HPDE6-E6E7 (cell line): ENCODE measurements around the gene SPOCK3.
"Not testable (repeated sequence)": the region's sequence is repeated elsewhere in the genome, so short reads cannot be mapped to it uniquely, and the experiment has no call there.

Experiments used
- DNase-seq: peaks from one replicate; pipeline ENCODE4 v3.0.0; 2011; ENCODE audit warnings: missing footprints; ENCODE audit errors: extremely low spot score

SPOCK3 gene

GRCh38 chr4:167234316-167234881 is at the start of gene SPOCK3:
SPOCK3 (minus strand) TSS chr4:167234494.
- DNase-seq = peak; percentile 29

GRCh38 chr4:167282171-167282864 is 48.0 kb upstream of the SPOCK3 start:
- peak; percentile 55 for DNase-seq

DNA sequence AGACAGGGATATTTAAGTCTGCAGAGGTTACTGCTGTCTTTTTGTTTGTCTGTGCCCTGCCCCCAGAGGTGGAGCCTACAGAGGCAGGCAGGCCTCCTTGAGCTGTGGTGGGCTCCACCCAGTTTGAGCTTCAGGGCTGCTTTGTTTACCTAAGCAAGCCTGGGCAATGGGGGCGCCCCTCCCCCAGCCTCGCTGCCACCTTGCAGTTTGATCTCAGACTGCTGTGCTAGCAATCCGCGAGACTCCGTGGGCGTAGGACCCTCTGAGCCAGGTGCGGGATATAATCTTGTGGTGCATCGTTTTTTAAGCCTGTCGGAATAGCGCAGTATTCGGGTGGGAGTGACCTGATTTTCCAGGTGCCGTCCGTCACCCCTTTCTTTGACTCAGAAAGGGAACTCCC is 47.3 kb upstream of the SPOCK3 start:
- not testable (repeated sequence) for DNase-seq

DNA sequence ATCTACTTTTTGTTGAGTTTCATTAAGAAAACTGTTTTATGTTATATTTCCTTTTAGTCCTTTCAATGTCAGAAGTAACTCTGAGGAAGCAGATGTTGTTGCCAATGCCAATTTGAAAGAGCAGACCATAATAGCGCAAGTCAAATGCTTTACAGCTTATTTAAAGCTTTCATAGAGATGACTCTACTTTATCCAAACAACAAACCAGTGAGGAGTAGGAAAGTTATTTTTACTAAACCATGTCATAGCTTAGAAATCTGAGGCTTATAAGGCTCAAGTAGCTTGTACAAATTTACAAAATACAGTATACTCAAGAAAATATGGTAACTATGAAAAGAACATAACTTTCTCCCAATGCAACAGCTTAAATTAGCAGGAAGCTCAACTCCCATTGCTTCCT is 40.1 kb upstream of the SPOCK3 start:
- no peak for DNase-seq

DNA sequence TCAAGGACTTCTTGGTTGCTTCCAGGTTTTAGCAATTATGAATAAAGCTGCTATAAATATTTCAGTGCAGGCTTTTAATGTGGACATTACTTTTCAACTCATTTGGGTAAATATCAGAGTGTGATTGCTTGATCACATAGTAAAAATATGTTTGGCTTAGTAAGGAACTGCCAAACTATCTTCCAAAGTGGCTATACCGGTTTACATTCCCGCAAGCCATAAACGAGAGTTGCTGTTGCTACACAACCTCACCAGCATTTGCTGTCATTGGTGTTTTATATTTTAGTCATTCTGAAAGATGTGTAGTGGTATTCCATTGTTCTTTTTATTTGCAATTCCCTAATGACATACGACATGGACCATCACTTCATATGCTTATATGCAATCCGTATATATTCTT is 30.9 kb upstream of the SPOCK3 start:
- DNase-seq = no peak

- DNase-seq = no peak
These were observed 14.0 kb upstream of the SPOCK3 start for GRCh38 chr4:167248271-167248670.

GRCh38 chr4:167239627-167240026 is 5.3 kb upstream of the SPOCK3 start:
- no peak for DNase-seq

DNA sequence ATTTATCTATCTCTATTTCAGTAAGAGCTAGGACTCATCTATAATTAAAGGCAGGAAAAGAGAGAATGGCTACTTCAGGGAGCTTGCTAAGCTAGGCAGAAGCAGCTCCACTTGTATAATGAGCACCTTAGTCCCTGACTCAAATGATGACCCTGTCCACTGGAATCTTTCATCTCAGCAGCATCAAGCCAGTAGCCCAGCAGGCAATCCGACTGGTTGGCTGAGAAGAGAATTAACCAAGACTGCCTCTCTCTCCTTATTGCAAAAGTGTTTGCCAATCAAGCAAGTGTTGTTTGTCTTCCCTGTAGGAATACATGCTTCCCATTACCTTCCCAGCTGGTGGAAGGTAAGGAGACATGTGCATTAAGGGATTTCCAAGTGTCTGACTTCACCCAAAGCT is 3.9 kb upstream of the SPOCK3 start:
- no peak for DNase-seq

DNA sequence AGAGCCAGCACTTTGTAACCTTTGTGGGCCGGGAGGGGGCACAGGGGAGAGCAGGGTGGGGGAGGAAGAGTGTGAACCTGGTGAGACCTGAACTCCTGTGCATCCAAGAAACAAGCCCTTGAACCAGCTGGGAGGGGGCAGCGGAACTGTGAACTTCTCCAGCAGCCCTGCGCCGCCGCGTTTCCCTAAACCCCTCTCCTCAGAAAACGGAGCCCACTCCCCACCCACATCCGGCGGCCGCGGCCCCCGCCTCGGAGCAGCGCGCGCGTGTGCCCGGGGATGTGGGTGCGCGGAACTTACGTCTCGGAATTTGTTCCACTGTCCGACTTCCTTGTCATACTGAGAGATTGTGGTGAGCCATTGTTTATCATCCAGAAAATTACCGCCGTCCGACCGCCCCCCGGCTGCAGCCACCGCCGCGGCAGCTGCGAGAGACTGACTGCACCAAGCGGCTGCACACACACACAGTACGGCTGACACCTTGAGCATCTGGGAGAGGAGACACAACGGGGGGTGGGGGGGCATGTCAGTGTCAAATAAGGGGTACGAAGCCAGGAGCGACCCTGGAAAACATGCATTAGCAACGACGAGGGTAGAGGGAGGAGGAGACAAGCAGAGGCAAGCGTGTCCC is 494 bp downstream of the SPOCK3 start:
- DNase-seq = peak; percentile 19

DNA sequence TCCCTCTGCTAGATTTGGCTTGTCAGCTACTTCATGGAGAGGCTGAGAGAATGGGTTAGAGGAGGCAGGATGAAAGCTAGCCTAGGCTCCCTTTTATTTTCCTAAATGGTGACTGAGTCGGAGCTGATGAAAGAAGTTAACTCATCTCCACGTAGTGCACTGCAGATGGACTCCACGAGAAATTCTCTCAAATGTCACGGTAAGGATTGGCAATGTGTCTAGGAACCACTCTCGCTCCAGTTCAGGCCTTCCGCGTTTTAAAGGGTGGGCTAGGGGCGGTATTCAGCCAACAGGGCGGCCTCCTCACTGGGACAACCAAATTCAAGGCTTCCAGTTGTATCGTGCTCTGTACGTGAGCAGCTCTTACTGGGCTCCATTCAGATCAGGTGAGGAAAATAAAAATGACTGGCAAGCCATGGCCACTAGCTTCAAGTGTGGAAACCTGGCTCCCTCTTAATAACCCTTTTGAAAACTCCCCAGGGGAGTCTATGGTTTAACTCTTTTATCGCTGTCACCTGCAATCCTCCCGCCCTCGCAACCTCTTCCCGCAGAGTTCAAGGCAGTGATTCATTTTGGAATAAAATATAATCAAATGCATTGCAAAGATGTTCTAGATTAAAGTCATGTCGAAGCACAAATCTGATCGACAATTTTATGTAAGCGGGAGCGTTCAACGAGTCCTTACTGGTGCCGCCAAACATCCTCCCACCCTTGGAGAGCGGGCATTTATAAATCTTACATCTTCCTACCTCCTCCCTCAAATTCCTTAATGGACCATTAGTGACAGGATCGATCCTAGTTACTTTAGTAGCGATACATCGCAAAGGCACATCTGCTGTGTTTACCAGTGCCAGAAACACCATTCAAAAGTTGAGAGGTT is 1.2 kb downstream of the SPOCK3 start:
- DNase-seq = no peak

- no peak for DNase-seq
These were observed 3.5 kb downstream of the SPOCK3 start for GRCh38 chr4:167230744-167231143.

DNA sequence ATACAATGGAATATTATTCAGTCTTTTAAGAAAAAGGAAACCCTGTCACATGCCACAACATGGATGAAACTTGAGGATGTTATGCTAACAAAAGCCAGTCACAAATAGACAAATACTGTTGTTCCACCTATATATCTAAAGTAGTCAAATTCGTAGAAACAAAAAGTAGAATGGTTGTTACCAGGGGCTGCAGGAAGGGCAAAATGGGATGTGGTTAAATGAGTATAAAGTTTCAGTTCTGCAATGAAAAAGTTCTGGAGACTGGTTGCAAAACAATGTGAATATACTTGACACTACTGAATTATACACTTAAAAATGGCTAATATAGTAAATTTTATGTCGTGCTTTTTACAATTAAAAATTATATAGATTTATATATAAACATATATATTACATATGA is 12.2 kb downstream of the SPOCK3 start:
- no peak for DNase-seq

GRCh38 chr4:167221084-167221483 is 13.2 kb downstream of the SPOCK3 start:
- no peak for DNase-seq

GRCh38 chr4:167218022-167218608 is 16.2 kb downstream of the SPOCK3 start:
- no peak for DNase-seq

- no peak for DNase-seq
These were observed 17.5 kb downstream of the SPOCK3 start for GRCh38 chr4:167216783-167217182.

DNA sequence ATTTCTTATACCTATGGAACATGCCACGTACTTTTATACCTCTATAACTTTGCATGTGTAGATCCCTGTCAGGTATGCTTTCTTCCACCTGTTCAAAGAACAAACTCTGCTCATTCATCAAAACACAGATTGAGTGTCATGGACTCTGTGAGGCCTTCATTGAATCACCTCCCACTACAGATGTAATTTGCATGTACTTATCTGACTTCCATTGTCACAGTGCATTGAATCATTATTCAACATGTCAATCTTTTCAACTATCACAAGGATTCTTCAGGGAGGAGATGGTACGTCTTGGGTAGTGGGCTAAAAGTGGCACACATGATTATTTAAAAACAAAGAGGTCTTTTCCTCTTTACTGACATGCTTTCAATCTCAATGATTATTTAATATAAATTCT is 24.1 kb downstream of the SPOCK3 start:
- DNase-seq = no peak

DNA sequence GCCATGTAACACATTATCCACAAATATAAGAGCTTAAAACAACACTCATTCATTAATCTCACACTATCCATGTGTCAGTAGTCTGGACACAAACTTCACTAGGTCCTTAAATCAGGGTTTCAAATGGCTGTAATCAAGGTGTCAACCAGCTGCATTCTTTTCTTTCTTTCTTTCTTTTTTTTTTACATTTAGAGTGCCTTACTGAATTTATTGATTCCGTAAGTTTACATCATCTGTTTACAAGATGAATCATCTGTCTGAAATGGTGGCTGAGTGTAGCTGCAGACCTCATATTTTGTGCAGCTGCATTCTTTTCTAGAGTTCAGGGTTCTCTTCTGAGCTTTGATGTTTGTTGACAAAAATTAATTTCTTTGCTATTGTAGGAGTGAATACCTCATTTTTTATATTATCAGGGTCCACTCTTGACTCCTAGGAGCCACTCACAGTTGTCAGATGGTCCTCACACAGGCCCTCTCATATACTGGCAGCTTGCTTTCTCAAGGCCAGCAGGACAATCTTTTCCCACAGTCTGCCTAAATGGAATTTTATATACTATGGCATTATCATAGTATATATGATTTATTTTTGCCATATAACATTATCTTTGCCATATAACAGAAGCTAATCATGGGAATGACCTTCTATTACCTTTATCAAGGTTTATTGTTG is 37.8 kb downstream of the SPOCK3 start:
- DNase-seq = no peak

- DNase-seq = no peak
These were observed 43.9 kb downstream of the SPOCK3 start for GRCh38 chr4:167190379-167190778.

- DNase-seq = peak; percentile 1
These were observed 48.8 kb downstream of the SPOCK3 start for GRCh38 chr4:167185465-167185864.

DNA sequence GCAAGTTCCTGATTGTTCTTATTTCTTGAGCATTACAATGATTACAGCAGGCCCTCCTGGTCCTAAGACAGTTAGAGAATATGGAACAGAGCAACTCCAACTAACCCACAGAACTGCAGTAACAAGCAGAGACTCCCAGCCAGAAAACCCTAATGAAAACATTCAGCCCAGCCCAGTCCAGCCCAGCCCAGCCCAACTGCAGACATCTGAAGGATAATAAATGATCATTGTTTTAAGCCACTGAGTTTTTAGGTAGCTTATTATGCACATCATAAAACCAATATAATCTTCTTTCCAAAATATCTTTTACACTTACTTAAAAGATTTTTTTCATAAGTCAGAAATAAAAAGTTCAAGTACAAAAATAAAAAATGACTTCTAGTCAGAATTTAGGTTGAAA is 51.3 kb downstream of the SPOCK3 start:
- DNase-seq = no peak

GRCh38 chr4:167177925-167178324 is 56.4 kb downstream of the SPOCK3 start:
- no peak for DNase-seq
